DMS153 (cell line): ENCODE results near the gene SLC39A11.

Experiments used
- DNase-seq: peaks from one replicate; lab custom pipeline; 2025; lab: John Stamatoyannopoulos, UW

The SLC39A11 gene

GRCh38 chr17:72747501-72747900 is 345.0 kb downstream of the SLC39A11 start:
- no peak for DNase-seq

DNA sequence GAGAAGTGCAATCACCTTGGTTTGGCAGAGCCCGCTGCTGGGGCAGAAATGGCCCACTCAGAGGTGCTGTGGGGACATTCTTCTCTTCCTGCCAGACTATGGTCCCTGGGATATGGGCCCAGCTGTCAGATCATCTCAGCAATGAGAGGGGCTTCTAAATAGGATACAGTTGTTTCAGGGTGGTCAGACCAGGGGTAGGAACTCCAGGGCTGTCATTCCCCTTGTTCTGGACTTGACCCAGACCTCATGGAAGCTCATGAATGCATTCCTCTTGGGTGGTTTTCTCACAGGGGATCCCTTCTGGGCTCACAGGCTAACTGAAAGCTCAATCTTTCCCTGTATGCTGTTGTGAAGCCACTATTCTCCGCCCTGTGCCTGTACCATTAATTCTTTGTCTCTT is 347.2 kb downstream of the SLC39A11 start:
- DNase-seq, result no peak

- DNase-seq, result no peak
Measured at GRCh38 chr17:72743037-72743467, 349.4 kb downstream of the SLC39A11 start.

DNA sequence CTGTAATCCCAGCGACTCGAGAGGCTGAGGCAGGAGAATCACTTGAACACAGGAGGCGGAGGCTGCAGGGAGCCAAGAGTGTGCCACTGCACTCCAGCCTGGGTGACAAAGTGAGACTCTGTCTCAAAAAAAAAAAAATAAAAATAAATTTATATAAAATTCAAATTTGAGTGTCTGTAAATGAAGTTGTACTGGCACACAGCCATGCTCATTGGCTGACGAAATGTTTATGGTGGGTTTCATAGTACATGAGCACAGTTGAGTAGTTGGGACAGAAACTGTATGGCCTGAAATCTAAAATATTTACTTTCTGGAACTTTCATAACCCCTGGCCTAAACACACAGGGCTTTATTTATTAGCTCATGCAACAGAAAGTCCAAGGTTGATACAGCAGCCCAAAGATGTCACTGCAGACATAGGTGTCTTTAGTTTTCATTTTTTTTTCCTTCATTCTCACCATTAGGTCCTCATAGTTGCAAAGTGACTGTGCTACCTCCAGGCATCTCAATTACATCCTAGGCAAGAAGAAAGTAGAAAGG is 355.3 kb downstream of the SLC39A11 start:
- DNase-seq, result no peak

GRCh38 chr17:72735592-72735991 is 356.9 kb downstream of the SLC39A11 start:
- no peak for DNase-seq

- no peak for DNase-seq
Measured at GRCh38 chr17:72735048-72735447, 357.4 kb downstream of the SLC39A11 start.

DNA sequence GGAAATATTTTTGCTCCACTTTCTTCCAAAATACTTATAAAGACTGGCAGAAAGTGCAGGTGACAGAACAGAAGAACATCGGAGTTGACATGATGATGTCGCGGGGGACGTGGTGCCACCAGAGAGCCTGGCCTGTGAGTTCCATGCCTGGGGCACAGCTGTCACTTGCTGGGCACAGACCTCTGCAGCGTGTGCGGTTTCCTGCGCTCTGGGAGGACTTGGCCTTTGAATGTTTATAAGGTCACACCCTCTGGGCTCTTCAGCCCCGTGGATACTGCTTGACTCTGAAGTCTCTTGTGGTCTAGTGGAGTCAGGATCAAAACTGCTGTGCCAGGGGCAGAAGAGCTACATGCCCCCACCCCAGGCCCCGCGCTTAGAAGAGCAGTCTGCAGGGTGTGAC is 357.9 kb downstream of the SLC39A11 start:
- no peak for DNase-seq

- DNase-seq, result no peak
Measured at GRCh38 chr17:72733619-72734282, 358.7 kb downstream of the SLC39A11 start.

GRCh38 chr17:72732893-72733618 is 359.4 kb downstream of the SLC39A11 start:
- no peak for DNase-seq

DNA sequence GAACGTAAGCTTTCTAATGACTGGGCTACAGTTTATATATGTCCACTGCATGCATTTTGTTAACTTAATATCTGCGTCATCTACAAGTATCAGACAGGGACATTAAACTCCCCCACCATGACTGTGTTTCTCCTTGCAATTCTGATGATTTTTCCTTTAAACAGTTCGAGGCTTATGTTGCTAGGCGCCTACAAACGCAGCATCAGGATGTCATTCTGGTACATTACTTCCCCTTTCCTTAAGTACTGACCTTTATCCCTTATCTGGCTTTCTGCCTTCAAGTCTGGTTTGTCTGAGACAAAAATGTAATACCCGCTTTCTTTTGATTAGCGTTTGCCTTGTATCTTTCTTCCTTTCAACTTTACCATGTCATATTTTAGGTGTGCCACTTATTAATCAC is 362.4 kb downstream of the SLC39A11 start:
- no peak for DNase-seq

DNA sequence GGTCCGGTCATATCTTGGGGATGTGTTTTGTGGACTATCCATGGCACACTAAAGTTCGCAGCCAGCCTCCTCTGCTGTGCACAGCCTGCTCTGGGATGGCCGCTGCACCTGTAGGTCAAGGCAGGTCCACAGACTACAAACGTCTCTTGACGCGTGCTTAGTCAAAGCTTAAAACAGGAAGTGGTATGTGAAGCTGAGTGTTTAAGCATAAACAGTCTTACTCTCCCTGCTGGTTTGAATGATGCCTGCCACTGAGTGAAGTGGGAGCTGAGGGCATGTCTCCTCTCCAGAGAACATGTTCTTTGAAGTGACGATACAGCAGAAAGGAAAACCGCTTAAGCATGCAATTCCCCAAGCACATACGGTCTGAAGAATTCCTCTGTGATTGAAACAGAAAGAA is 365.6 kb downstream of the SLC39A11 start:
- DNase-seq, result peak; percentile 56

GRCh38 chr17:72725433-72726068 is 366.9 kb downstream of the SLC39A11 start:
- DNase-seq, result peak; percentile 62

GRCh38 chr17:72724267-72724666 is 368.2 kb downstream of the SLC39A11 start:
- DNase-seq, result no peak

DNA sequence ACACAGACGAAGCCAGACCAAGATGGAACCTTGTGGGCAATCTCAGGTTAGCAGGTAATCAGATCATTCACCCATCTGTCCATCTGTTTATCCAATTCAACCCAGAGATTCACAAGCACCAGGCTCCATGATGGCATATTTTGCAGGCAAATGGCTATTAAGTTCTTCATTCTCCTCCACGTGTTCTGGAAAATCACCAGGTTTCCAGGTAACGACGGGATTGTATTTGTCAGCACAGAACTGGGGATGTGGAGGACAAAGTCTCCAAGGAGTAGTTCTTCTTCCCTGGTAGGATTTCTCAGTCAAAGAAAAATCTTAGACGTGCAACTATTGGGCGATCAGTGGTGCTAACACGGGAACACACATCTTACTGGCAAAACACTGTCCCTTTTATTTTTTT is 368.8 kb downstream of the SLC39A11 start:
- no peak for DNase-seq

GRCh38 chr17:72720494-72720825 is 372.0 kb downstream of the SLC39A11 start:
- no peak for DNase-seq

DNA sequence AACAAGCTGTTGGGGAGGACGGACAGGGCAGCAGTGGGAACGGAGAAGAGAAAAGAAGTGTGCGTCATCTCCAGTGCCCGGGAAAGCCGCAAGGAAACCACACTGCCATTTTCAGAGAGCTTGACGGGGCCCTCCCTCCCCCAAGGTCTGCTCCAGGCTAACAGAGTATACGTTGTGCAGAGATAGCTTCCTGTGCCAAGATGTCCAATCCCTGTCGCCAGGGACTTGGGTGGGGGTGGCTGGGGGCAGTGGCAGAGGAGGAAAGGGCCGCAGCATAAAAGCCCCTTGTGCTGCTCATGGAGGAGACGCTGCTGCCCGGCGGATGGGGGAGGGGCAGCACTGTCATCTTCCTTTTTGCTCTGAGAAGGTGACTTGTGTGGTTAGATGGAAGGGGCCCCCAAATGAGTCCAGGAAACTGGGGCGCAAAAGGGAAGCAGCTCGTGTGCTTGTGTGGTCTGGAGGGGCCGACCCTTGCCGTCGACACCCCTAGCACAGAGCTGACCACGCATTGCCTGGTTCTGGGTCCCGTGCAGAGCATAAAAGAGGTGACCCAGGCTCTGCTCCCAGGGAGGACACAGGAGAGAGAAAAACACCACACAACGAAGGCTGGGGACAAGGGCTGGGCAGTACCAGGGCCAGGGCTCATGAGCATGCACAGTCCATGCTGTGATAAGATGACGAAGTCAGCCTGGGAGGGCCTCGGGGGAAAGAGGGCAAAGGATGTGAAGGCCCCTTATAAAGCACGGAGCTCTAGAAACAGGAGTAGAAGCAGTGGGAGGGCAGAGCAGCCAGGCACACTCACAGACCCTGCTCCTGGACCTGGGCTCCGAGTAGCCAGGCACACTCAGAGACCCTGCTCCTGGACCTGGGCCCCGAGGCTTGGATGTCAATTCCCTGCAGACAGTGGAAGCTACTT is 372.7 kb downstream of the SLC39A11 start:
- DNase-seq, result no peak

DNA sequence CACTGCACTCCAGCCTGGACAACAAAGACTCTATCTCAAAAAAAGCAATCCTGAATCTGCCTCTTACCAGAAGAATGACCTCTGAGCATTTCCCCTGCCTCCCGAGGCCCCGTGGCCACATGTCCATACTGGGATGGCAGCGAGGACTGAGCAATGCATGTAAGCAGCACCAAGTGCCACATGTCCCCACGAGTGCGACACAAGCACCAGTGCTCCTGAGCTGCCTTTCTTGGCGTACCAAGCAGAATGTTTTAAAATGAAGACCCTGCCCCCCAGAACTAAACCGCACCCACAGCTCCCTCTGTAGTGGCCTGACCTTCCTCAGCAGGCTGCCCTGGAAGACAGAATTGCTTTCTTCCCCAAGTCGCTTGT is 373.3 kb downstream of the SLC39A11 start:
- no peak for DNase-seq

GRCh38 chr17:72717676-72718075 is 374.8 kb downstream of the SLC39A11 start:
- no peak for DNase-seq

GRCh38 chr17:72717276-72717675 is 375.2 kb downstream of the SLC39A11 start:
- DNase-seq, result no peak

GRCh38 chr17:72715906-72716572 is 376.4 kb downstream of the SLC39A11 start:
- no peak for DNase-seq

- no peak for DNase-seq
Measured at GRCh38 chr17:72714357-72714966, 378.0 kb downstream of the SLC39A11 start.
